Panc1 (cell line): ENCODE results near the gene CDKN2D. TPM values are rescaled to one million over a fixed set of nuclear protein-coding genes. Genes with fewer than 3 reads are reported as not detected.

ENCODE experiments used
- ATAC-seq: fragments of 200-7000 bp; cut with Tn5 transposase; 2 replicates; pipeline ENCODE4 v1.9.1; 2020; ENCODE audit warnings: mild to moderate bottlenecking, moderate library complexity
- BruUV-seq: library from RNA; stranded (reverse); fragments of 400-500 nt; replicated peaks from 2 replicates; lab custom pipeline; 2021; lab: Mats Ljungman, UMichigan
- CTCF ChIA-PET: fragments of 300-600 bp; sonication (Branson Sonifier 250); formaldehyde crosslinking; loops from one replicate; lab custom pipeline; 2022; ENCODE audit warnings: antibody characterized with exemption; lab: Charles Lee
- POLR2A ChIA-PET: fragments of 300-600 bp; sonication (Branson Sonifier 250); formaldehyde crosslinking; loops from one replicate; lab custom pipeline; 2022; ENCODE audit warnings: antibody characterized with exemption; lab: Charles Lee
- DNase-seq: peaks from one replicate; pipeline ENCODE4 v3.0.0-alpha.2; 2010; ENCODE audit warnings: low read depth, low spot score
- H3K27ac ChIP-seq: 2 replicates; pipeline ENCODE4 v1.5.1; 2011; ENCODE audit warnings: mild to moderate bottlenecking, low read length, inconsistent platforms
- H3K27me3 ChIP-seq: fragments of 200-500 bp; sonication (Bioruptor generic); 2 replicates; pipeline ENCODE4 v1.6.0; 2014; ENCODE audit warnings: low read length, inconsistent platforms; ENCODE audit not compliant: control insufficient read depth, insufficient read depth
- H3K36me3 ChIP-seq: fragments of 200-500 bp; sonication (Bioruptor generic); 2 replicates; pipeline ENCODE4 v1.5.1; 2014; ENCODE audit warnings: inconsistent platforms, mild to moderate bottlenecking, low read length, moderate library complexity; ENCODE audit not compliant: control insufficient read depth, insufficient read depth
- H3K4me1 ChIP-seq: 2 replicates; pipeline ENCODE4 v1.5.1; 2011; ENCODE audit warnings: inconsistent platforms, mild to moderate bottlenecking, low read length, moderate library complexity; ENCODE audit not compliant: control insufficient read depth, insufficient read depth
- H3K4me3 ChIP-seq, 2 experiments: 2 replicates each; pipeline ENCODE4 v1.5.1; 2011 to 2012; ENCODE audit warnings: low read depth in 2 of 2, low read length in 2 of 2, mild to moderate bottlenecking in 2 of 2, inconsistent platforms in 1 of 2, moderate library complexity in 1 of 2
- H3K9me3 ChIP-seq: fragments of 200-500 bp; sonication (Bioruptor generic); 2 replicates; pipeline ENCODE4 v1.5.1; 2014; ENCODE audit warnings: low read depth, mild to moderate bottlenecking, inconsistent platforms, low read length, moderate library complexity; ENCODE audit not compliant: control insufficient read depth, insufficient read depth
- CTCF ChIP-seq: fragments of 450-650 bp; IDR thresholded peaks from 2 replicates; pipeline ENCODE4 v1.5.1; 2017; ENCODE audit warnings: mild to moderate bottlenecking
- POLR2AphosphoS5 ChIP-seq: IDR thresholded peaks from 2 replicates; pipeline ENCODE4 v1.6.1; 2012; ENCODE audit warnings: mild to moderate bottlenecking, low read depth, low read length, moderate library complexity
- REST ChIP-seq, 2 experiments: IDR thresholded peaks; 2 replicates each; pipeline ENCODE4 v1.6.1; 2011 to 2012; ENCODE audit warnings: low read depth in 2 of 2, control low read depth in 1 of 2, low read length in 1 of 2, mild to moderate bottlenecking in 1 of 2, moderate library complexity in 1 of 2; ENCODE audit not compliant: insufficient read depth in 1 of 2
- SIN3A ChIP-seq: IDR thresholded peaks from 2 replicates; pipeline ENCODE4 v1.6.1; 2012; ENCODE audit warnings: low read depth, mild to moderate bottlenecking, low read length, moderate library complexity, borderline replicate concordance; ENCODE audit not compliant: insufficient read depth
- TCF7L2 ChIP-seq: IDR thresholded peaks from 2 replicates; pipeline ENCODE4 v1.6.1; 2011; ENCODE audit warnings: mild to moderate bottlenecking, low read depth, low read length, inconsistent platforms
- in situ Hi-C: cut with HindIII; loops from 2 replicates; pipeline ENCODE4 v1.10.0; 2016; ENCODE audit warnings: low sequenced_read_pairs, low pct_unique_long_range_greater_than_20kb
- intact Hi-C: fragments of 100-400 bp; cut with micrococcal nuclease; formaldehyde crosslinking; loops from one replicate; pipeline ENCODE4 v1.10.0; 2022; ENCODE audit not compliant: unreplicated experiment
- total RNA-seq: library from RNA; stranded (reverse); gene quantifications from one replicate; pipeline ENCODE4 v1.2.1, GENCODE V29; 2021; ENCODE audit not compliant: unreplicated experiment

Gene CDKN2D
- total RNA-seq, 1 experiment from 2014 or later: 7.3 TPM

- no peaks in the 10 kb centered on the region for H3K36me3 ChIP-seq
- ChIA-PET CTCF (interaction anchor here (0.6 kb wide), 2 partner anchors 122 to 169 kb away, joined by 3 to 8 read pairs; no protein-coding TSS in a partner anchor), POLR2A (interaction anchor here (0.6 to 0.7 kb wide), 2 partner anchors 17 to 24 kb away, joined by 4 to 14 read pairs; no protein-coding TSS in a partner anchor)
- no peak overlapping the region for H3K27ac ChIP-seq
- no peaks in the 10 kb centered on the region for H3K4me1 ChIP-seq
- BruUV-seq: no TSS peak
- H3K27me3 ChIP-seq: no peaks in the 10 kb centered on the region
- intact Hi-C loops: no loop called here
- ATAC-seq: no peak
- DNase-seq: no peak
- no peak for TF ChIP-seq SIN3A
- TF ChIP-seq TCF7L2: no peak
- no peak for TF ChIP-seq POLR2AphosphoS5
- no peak for TF ChIP-seq REST (IDR thresholded peaks at IDR 0.05; ENCODE audit: insufficient read depth in 1 of 2, low read depth in 2 of 2, low read length in 1 of 2)
- no peak for TF ChIP-seq CTCF
- in situ Hi-C loops: no loop called here
- H3K9me3 ChIP-seq: no peaks in the 10 kb centered on the region
- H3K4me3 ChIP-seq: no peak overlapping the region
Measured at GRCh38 chr19:10535613-10536012, 33.2 kb downstream of the CDKN2D start.

- no peaks in the 10 kb centered on the region for H3K4me1 ChIP-seq
- BruUV-seq: no TSS peak
- no peak overlapping the region for H3K4me3 ChIP-seq
- intact Hi-C loops: no loop called here
- no peak for ATAC-seq
- H3K36me3 ChIP-seq: no peaks in the 10 kb centered on the region
- ChIA-PET POLR2A (no interaction called here), CTCF (no interaction called here)
- no peaks in the 10 kb centered on the region for H3K27me3 ChIP-seq
- H3K27ac ChIP-seq: no peak overlapping the region
- in situ Hi-C loops: no loop called here
- no peak for DNase-seq
- no peak for TF ChIP-seq SIN3A
- TF ChIP-seq CTCF: no peak
- no peak for TF ChIP-seq POLR2AphosphoS5
- no peak for TF ChIP-seq TCF7L2
- no peak for TF ChIP-seq REST (IDR thresholded peaks at IDR 0.05; ENCODE audit: insufficient read depth in 1 of 2, low read depth in 2 of 2, low read length in 1 of 2)
- H3K9me3 ChIP-seq: no peaks in the 10 kb centered on the region
Measured at GRCh38 chr19:10533646-10534386, 35.0 kb downstream of the CDKN2D start.
